GM12878 (cell line): ENCODE results near the gene AMZ2. TPM values are rescaled to one million over a fixed set of nuclear protein-coding genes. Genes with fewer than 3 reads are reported as not detected.
"Not testable (repeated sequence)": the region's sequence is repeated elsewhere in the genome, so short reads cannot be mapped to it uniquely, and the experiment has no call there.

Source experiments
- ATAC-seq: fragments of 200-7000 bp; cut with Tn5 transposase; 3 replicates; pipeline ENCODE4 v1.9.1; 2020; ENCODE audit warnings: mild to moderate bottlenecking, moderate library complexity
- BruUV-seq: library from RNA; stranded (reverse); fragments of 400-500 nt; replicated peaks from 2 replicates; lab custom pipeline; 2021; lab: Mats Ljungman, UMichigan
- CTCF ChIA-PET: fragments of 300-600 bp; sonication (Branson Sonifier 250); formaldehyde crosslinking; extraction: SDS; loops from one replicate; lab custom pipeline; 2021; ENCODE audit warnings: inconsistent platforms; lab: Yijun Ruan, JAX
- POLR2A ChIA-PET: fragments of 350-600 bp; formaldehyde crosslinking; extraction: SDS; loops from one replicate; lab custom pipeline; 2021; ENCODE audit warnings: inconsistent platforms; lab: Charles Lee
- RAD21 ChIA-PET: fragments of 300-600 bp; sonication (Branson Sonifier 250); formaldehyde crosslinking; loops from one replicate; lab custom pipeline; 2023; ENCODE audit warnings: antibody characterized with exemption; ENCODE audit not compliant: unreplicated experiment; lab: Charles Lee
- SMC1A ChIA-PET: fragments of 300-600 bp; sonication (Branson Sonifier 250); formaldehyde crosslinking; loops from one replicate; lab custom pipeline; 2023; ENCODE audit not compliant: unreplicated experiment, uncharacterized antibody; lab: Charles Lee
- DNase-seq: peaks from one replicate; pipeline ENCODE4 v3.0.0-alpha.2; 2011; ENCODE audit warnings: low read depth, low spot score
- FAIRE-seq: peaks from 3 replicates; lab custom pipeline; 2011; peaks lifted over from hg19 to GRCh38; lab: Jason Lieb, UNC
- H2AFZ ChIP-seq: 2 replicates; pipeline ENCODE4 v1.6.0; 2011; ENCODE audit warnings: low read depth, low read length, control low read depth; ENCODE audit not compliant: control insufficient read depth
- H3K27ac ChIP-seq: 2 replicates; pipeline ENCODE4 v1.5.1; 2011; ENCODE audit warnings: control low read depth; ENCODE audit not compliant: control insufficient read depth, insufficient read depth
- H3K27me3 ChIP-seq, 2 experiments: replicated peaks in 1 of 2; 2 replicates each; pipeline versions ENCODE4 v1.6.0 to v1.6.1; 2011; ENCODE audit warnings: low read length in 1 of 2; ENCODE audit not compliant: control insufficient read depth in 2 of 2, insufficient read depth in 2 of 2
- H3K36me3 ChIP-seq, 2 experiments: 2 replicates each; pipeline ENCODE4 v1.5.1; 2011; ENCODE audit warnings: low read length in 1 of 2; ENCODE audit not compliant: control insufficient read depth in 2 of 2, insufficient read depth in 2 of 2
- H3K4me1 ChIP-seq: 2 replicates; pipeline ENCODE4 v1.6.1; 2011; ENCODE audit warnings: mild to moderate bottlenecking, low read length, moderate library complexity, mixed read lengths; ENCODE audit not compliant: control insufficient read depth, insufficient read depth
- H3K4me2 ChIP-seq: 2 replicates; pipeline ENCODE4 v1.6.0; 2011; ENCODE audit warnings: control low read depth; ENCODE audit not compliant: control insufficient read depth, insufficient read depth
- H3K4me3 ChIP-seq: fragments of 200-600 bp; sonication (generic); 2 replicates; pipeline ENCODE4 v1.5.1; 2016
- H3K79me2 ChIP-seq: 2 replicates; pipeline ENCODE4 v1.6.0; 2011; ENCODE audit warnings: low read length; ENCODE audit not compliant: control insufficient read depth, insufficient read depth
- H3K9ac ChIP-seq: 2 replicates; pipeline ENCODE4 v1.8.0; 2011; ENCODE audit warnings: low read length, control low read depth, mixed read lengths; ENCODE audit not compliant: control insufficient read depth, insufficient read depth
- H3K9me3 ChIP-seq: replicated peaks from 3 replicates; pipeline ENCODE4 v1.5.1; 2011; ENCODE audit warnings: mild to moderate bottlenecking, low read length; ENCODE audit not compliant: control insufficient read depth, insufficient read depth
- H4K20me1 ChIP-seq: 2 replicates; pipeline ENCODE4 v1.6.0; 2011; ENCODE audit not compliant: control insufficient read depth, insufficient read depth
- ELK1 ChIP-seq: IDR thresholded peaks from 2 replicates; pipeline ENCODE4 v1.6.1; 2012; ENCODE audit warnings: low read depth, low read length, improper control_type of control experiment
- GABPA ChIP-seq: IDR thresholded peaks from 2 replicates; pipeline ENCODE4 v1.6.1; 2014; ENCODE audit warnings: antibody characterized with exemption, low read depth, mild to moderate bottlenecking, inconsistent platforms
- SKIL ChIP-seq: fragments of 450-650 bp; IDR thresholded peaks from 2 replicates; pipeline ENCODE4 v1.6.1; 2017; ENCODE audit warnings: mild to moderate bottlenecking, low read depth, inconsistent platforms; ENCODE audit not compliant: poor library complexity, severe bottlenecking
- ZNF687 ChIP-seq: fragments of 450-650 bp; IDR thresholded peaks from 2 replicates; pipeline ENCODE4 v1.6.1; 2017; ENCODE audit warnings: mild to moderate bottlenecking, moderate library complexity
- WGBS: methylation state at CpG from one replicate; pipeline ENCODE4 v1.1.6; 2016; ENCODE audit warnings: low lambda C conversion rate; ENCODE audit not compliant: insufficient replicate concordance, insufficient coverage; ENCODE audit errors: missing lambda C conversion rate; 5-methylcytosine and 5-hydroxymethylcytosine counted together
- in situ Hi-C: fragments of 300-500 bp; cut with MboI; formaldehyde crosslinking; loops from 9 replicates; pipeline ENCODE4 v1.14.3; 2018; ENCODE audit warnings: mixed read lengths
- intact Hi-C: fragments of 100-400 bp; cut with micrococcal nuclease; formaldehyde crosslinking; loops from one replicate; pipeline ENCODE4 v1.14.2; 2022; ENCODE audit not compliant: unreplicated experiment
- polyA plus RNA-seq, 11 experiments: library from polyadenylated mRNA; depleted of rRNA in 4 of 11; unstranded in 6 of 11; stranded (reverse) in 5 of 11; fragments of >200 nt; fragmentation: Nextera tagmentation in 4 of 11; fragmentation: Illumina TruSeq in 1 of 11; extraction: Ambion mirVana in 4 of 11; extraction: Trizol in 1 of 11; gene quantifications; 1 replicate in 1 of 11; 2 replicates in 10 of 11; pipeline versions ENCODE4 v1.2.1 to v1.2.3, GENCODE V29; 2011 to 2016; ENCODE audit warnings: inconsistent platforms in 2 of 11, missing spikeins in 2 of 11, low read depth in 1 of 11
- total RNA-seq, 4 experiments: library from RNA; depleted of rRNA in 3 of 4; stranded (reverse); fragments of >200 nt in 3 of 4; fragmentation: Illumina TruSeq in 1 of 4; extraction: Trizol in 1 of 4; gene quantifications; 2 replicates each; pipeline versions ENCODE4 v1.2.1 to v1.2.3, GENCODE V29; 2013 to 2021

AMZ2 gene
- total and polyA plus RNA-seq, 10 of the 15 experiments (the other 5 are each of a cell fraction or from before 2014, with no cell fraction given) = 79.1 to 189 (median 126) TPM

- POLR2A ChIA-PET = interaction anchor here (0.7 to 1.2 kb wide), 2 partner anchors 10 to 50 kb away, joined by 4 read pairs; no protein-coding TSS in a partner anchor
- intact Hi-C loops = loop anchor here (5.0 kb wide), 1 partner anchor 38 kb away; the partner anchor contains the start of gene AMZ2
- CTCF ChIA-PET, H3K4me3 ChIP-seq, H3K79me2 ChIP-seq, ATAC-seq, H2AFZ ChIP-seq, H3K27me3 ChIP-seq, FAIRE-seq, BruUV-seq, H3K36me3 ChIP-seq, RAD21 ChIA-PET, H3K9ac ChIP-seq, H4K20me1 ChIP-seq, H3K9me3 ChIP-seq, in situ Hi-C loops, H3K4me2 ChIP-seq, H3K27ac ChIP-seq, DNase-seq, H3K4me1 ChIP-seq, SMC1A ChIA-PET: not testable (repeated sequence)
- 98% methylated on average over 13 of the region's 13 CpGs for WGBS
Measured at GRCh38 chr17:68209191-68209900, 38.5 kb upstream of the AMZ2 start.

- BruUV-seq = no TSS peak
- ChIA-PET CTCF (interaction anchor here (0.6 kb wide), 1 partner anchor 51 kb away, joined by 3 read pairs; no protein-coding TSS in a partner anchor), RAD21 (no interaction called here), SMC1A (interaction anchor here (0.6 kb wide), 2 partner anchors 47 to 53 kb away, joined by 3 read pairs; no protein-coding TSS in a partner anchor), POLR2A (no interaction called here)
- 97% methylated on average over 10 of the region's 10 CpGs for WGBS
- Histone ChIP-seq H3K27ac (no peak overlapping the region), H3K4me2 (no peak overlapping the region), H3K79me2 (peaks cover 5% of the 10 kb centered on the region), H4K20me1 (no peaks in the 10 kb centered on the region), H3K4me1 (no peaks in the 10 kb centered on the region; the same call in 1 of the 2 replicates), H3K4me3 (no peak overlapping the region), H3K27me3 (no peaks in the 10 kb centered on the region), H3K9ac (no peak overlapping the region), H2AFZ (no peak overlapping the region), H3K36me3 (no peaks in the 10 kb centered on the region), H3K9me3 (no peaks in the 10 kb centered on the region)
- no peak for ATAC-seq
- no peak for DNase-seq
- no peak for FAIRE-seq
- in situ Hi-C loops = no loop called here
- intact Hi-C loops = no loop called here
- TF ChIP-seq SKIL (no peak), GABPA (no peak), ZNF687 (no peak), ELK1 (no peak)
Measured at GRCh38 chr17:68210570-68211315, 37.1 kb upstream of the AMZ2 start.
